NCI-H1417 (cell line): ENCODE data around the gene ANK2.
"Not testable (repeated sequence)": the region's sequence is repeated elsewhere in the genome, so short reads cannot be mapped to it uniquely, and the experiment has no call there.

ENCODE experiments used
- DNase-seq, 3 experiments: peaks; one replicate each; lab custom pipeline; 2025; lab: John Stamatoyannopoulos, UW

Gene ANK2

GRCh38 chr4:113051361-113051760 lies 1.9 kb downstream of the ANK2 start:
- no peak for DNase-seq

GRCh38 chr4:113052379-113052951 lies 3.0 kb downstream of the ANK2 start:
- DNase-seq = peak in 1 of 3 experiments; percentile 40

- DNase-seq = peak in 1 of 3 experiments; percentile 4
Observed at GRCh38 chr4:113053883-113054282, 4.4 kb downstream of the ANK2 start.

GRCh38 chr4:113056318-113056717 lies 6.9 kb downstream of the ANK2 start:
- no peak for DNase-seq

- peak in 2 of 3 experiments; percentile 14 to 28 for DNase-seq
Observed at GRCh38 chr4:113057891-113058290, 8.4 kb downstream of the ANK2 start.

- DNase-seq = no peak
Observed at GRCh38 chr4:113059449-113060182, 10.2 kb downstream of the ANK2 start.

GRCh38 chr4:113060853-113061252 lies 11.4 kb downstream of the ANK2 start:
- DNase-seq = peak in 1 of 3 experiments; percentile 53

GRCh38 chr4:113064244-113064643 lies 14.8 kb downstream of the ANK2 start:
- peak; percentile 78 to 98 (median 89) for DNase-seq

GRCh38 chr4:113065629-113066028 lies 16.2 kb downstream of the ANK2 start:
- peak in 1 of 3 experiments; percentile 53 for DNase-seq

- DNase-seq = not testable (repeated sequence)
Observed at GRCh38 chr4:113068771-113069170, 19.3 kb downstream of the ANK2 start.

- no peak for DNase-seq
Observed at GRCh38 chr4:113069212-113069892, 19.9 kb downstream of the ANK2 start.

- peak in 1 of 3 experiments; percentile 18 for DNase-seq
Observed at GRCh38 chr4:113070755-113071154, 21.3 kb downstream of the ANK2 start.

GRCh38 chr4:113071274-113071673 lies 21.8 kb downstream of the ANK2 start:
- DNase-seq = no peak

- no peak for DNase-seq
Observed at GRCh38 chr4:113071805-113072204, 22.4 kb downstream of the ANK2 start.

- DNase-seq = no peak
Observed at GRCh38 chr4:113073451-113074005, 24.1 kb downstream of the ANK2 start.

- DNase-seq = peak in 1 of 3 experiments; percentile 44
Observed at GRCh38 chr4:113077575-113077974, 28.1 kb downstream of the ANK2 start.

GRCh38 chr4:113078066-113078465 lies 28.6 kb downstream of the ANK2 start:
- DNase-seq = peak in 1 of 3 experiments; percentile 62

GRCh38 chr4:113080050-113080449 lies 30.6 kb downstream of the ANK2 start:
- DNase-seq = no peak

- no peak for DNase-seq
Observed at GRCh38 chr4:113080624-113081023, 31.2 kb downstream of the ANK2 start.

GRCh38 chr4:113083346-113083745 lies 33.9 kb downstream of the ANK2 start:
- no peak for DNase-seq

- peak in 1 of 3 experiments; percentile 35 for DNase-seq
Observed at GRCh38 chr4:113086172-113086695, 36.8 kb downstream of the ANK2 start.

- no peak for DNase-seq
Observed at GRCh38 chr4:113088050-113088449, 38.6 kb downstream of the ANK2 start.
